SK-N-SH treated with all-trans-retinoic acid at 6 μM for 48 hours (cell line): ENCODE measurements around the gene HM13.

Experiments used
- CREB5 ChIP-seq: fragments of 250-450 bp; sonication (Bioruptor Pico); IDR thresholded peaks from 2 replicates; pipeline ENCODE4 v1.5.1; 2020; ENCODE audit warnings: low read depth, mild to moderate bottlenecking, moderate library complexity
- CSDC2 ChIP-seq: fragments of 250-450 bp; sonication (Bioruptor Pico); IDR thresholded peaks from 2 replicates; pipeline ENCODE4 v1.5.0; 2020; ENCODE audit warnings: mild to moderate bottlenecking, moderate library complexity
- GLIS3 ChIP-seq: fragments of 250-450 bp; sonication (Bioruptor Pico); IDR thresholded peaks from 2 replicates; pipeline ENCODE4 v1.5.0; 2020; ENCODE audit warnings: mild to moderate bottlenecking, moderate library complexity
- ISL1 ChIP-seq: fragments of 250-450 bp; sonication (Bioruptor Pico); IDR thresholded peaks from 2 replicates; pipeline ENCODE4 v2.1.2; 2022; ENCODE audit warnings: mild to moderate bottlenecking, moderate library complexity
- PATZ1 ChIP-seq: fragments of 250-450 bp; sonication (Bioruptor Pico); IDR thresholded peaks from 2 replicates; pipeline ENCODE4 v1.8.0; 2020; ENCODE audit warnings: mild to moderate bottlenecking, moderate library complexity, borderline replicate concordance
- POU6F1 ChIP-seq: fragments of 250-450 bp; sonication (Bioruptor Pico); IDR thresholded peaks from 2 replicates; pipeline ENCODE4 v1.8.0; 2021; ENCODE audit warnings: low read depth, mild to moderate bottlenecking, moderate library complexity, borderline replicate concordance
- RARB ChIP-seq: fragments of 250-450 bp; sonication (Bioruptor Pico); IDR thresholded peaks from 2 replicates; pipeline ENCODE4 v1.8.0; 2021; ENCODE audit warnings: mild to moderate bottlenecking, moderate library complexity
- TCF4 ChIP-seq: fragments of 250-450 bp; sonication (Bioruptor Pico); IDR thresholded peaks from 2 replicates; pipeline ENCODE4 v1.8.0; 2021; ENCODE audit warnings: mild to moderate bottlenecking, moderate library complexity, borderline replicate concordance
- ZC3H10 ChIP-seq: fragments of 250-450 bp; sonication (Bioruptor Pico); IDR thresholded peaks from 2 replicates; pipeline ENCODE4 v1.5.1; 2021; ENCODE audit warnings: mild to moderate bottlenecking, moderate library complexity
- ZFP3 ChIP-seq: fragments of 250-450 bp; sonication (Bioruptor Pico); IDR thresholded peaks from 2 replicates; pipeline ENCODE4 v1.5.0; 2020; ENCODE audit warnings: mild to moderate bottlenecking, moderate library complexity
- ZFP30 ChIP-seq: fragments of 450-650 bp; formaldehyde crosslinking; IDR thresholded peaks from 2 replicates; pipeline ENCODE4 v1.5.0; 2022; ENCODE audit warnings: mild to moderate bottlenecking, moderate library complexity
- ZNF565 ChIP-seq: fragments of 450-650 bp; formaldehyde crosslinking; conservative IDR thresholded peaks from 2 replicates; pipeline ENCODE4 v1.5.0; 2020; ENCODE audit warnings: low read depth, mild to moderate bottlenecking, moderate library complexity
- ZNF70 ChIP-seq: fragments of 450-650 bp; formaldehyde crosslinking; IDR thresholded peaks from 2 replicates; pipeline ENCODE4 v1.5.0; 2020; ENCODE audit warnings: mild to moderate bottlenecking, moderate library complexity

GRCh38 chr20:31572042-31572700 lies 57.9 kb downstream of the HM13 start:
- TF ChIP-seq RARB (CRISPR knock-in tag) (no peak), ZFP3 (no peak), ZNF565 (CRISPR knock-in tag) (no peak), ZFP30 (no peak), PATZ1 (CRISPR knock-in tag) (no peak), ZNF70 (CRISPR knock-in tag) (no peak; the same call in 1 of the 2 replicates), CSDC2 (no peak), ISL1 (no peak), CREB5 (CRISPR knock-in tag) (no peak), TCF4 (CRISPR knock-in tag) (no peak), POU6F1 (CRISPR knock-in tag) (no peak), ZC3H10 (CRISPR knock-in tag) (no peak), GLIS3 (CRISPR knock-in tag) (no peak)
